HFF-Myc (cell line): Measurements from ENCODE around the gene GMPR2.

Source experiments
- DNase-seq: peaks from one replicate; pipeline ENCODE4 v3.0.0-alpha.2; 2011; ENCODE audit warnings: low read depth; ENCODE audit errors: extremely low read depth
- H3K4me3 ChIP-seq: replicated peaks from 2 replicates; pipeline ENCODE4 v1.5.1; 2011; ENCODE audit warnings: low read depth, mild to moderate bottlenecking, control low read depth, low read length
- TF ChIP-seq, protein P1 (sequence below): IDR thresholded peaks from 2 replicates; pipeline ENCODE4 v1.5.1; 2012; ENCODE audit warnings: mild to moderate bottlenecking, low read depth, low read length, control low read depth; ENCODE audit errors: missing control alignments

Gene GMPR2

DNA sequence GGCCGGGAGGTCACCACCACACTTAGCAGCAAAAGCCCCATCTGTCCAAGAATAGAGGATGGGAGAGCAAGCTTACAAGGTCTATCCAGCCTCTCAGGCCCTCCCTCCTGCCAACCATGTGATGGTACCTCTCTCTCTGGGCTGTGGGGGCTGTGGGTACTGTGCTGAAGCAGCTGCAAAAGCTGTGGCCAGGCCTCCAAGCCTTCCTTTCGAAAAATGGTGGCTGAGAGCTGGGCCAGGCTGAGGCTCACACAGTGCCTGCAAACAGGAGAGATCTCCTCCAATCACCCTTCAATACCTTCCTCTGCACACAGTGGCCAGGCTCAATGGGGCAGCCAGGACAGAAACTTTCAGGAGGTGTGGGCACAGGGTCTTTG lies 45.2 kb upstream of the GMPR2 start:
- peak overlapping the region; percentile 89 for H3K4me3 ChIP-seq
- no peak for DNase-seq
- TF ChIP-seq, protein P1, sequence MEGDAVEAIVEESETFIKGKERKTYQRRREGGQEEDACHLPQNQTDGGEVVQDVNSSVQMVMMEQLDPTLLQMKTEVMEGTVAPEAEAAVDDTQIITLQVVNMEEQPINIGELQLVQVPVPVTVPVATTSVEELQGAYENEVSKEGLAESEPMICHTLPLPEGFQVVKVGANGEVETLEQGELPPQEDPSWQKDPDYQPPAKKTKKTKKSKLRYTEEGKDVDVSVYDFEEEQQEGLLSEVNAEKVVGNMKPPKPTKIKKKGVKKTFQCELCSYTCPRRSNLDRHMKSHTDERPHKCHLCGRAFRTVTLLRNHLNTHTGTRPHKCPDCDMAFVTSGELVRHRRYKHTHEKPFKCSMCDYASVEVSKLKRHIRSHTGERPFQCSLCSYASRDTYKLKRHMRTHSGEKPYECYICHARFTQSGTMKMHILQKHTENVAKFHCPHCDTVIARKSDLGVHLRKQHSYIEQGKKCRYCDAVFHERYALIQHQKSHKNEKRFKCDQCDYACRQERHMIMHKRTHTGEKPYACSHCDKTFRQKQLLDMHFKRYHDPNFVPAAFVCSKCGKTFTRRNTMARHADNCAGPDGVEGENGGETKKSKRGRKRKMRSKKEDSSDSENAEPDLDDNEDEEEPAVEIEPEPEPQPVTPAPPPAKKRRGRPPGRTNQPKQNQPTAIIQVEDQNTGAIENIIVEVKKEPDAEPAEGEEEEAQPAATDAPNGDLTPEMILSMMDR = no peak

DNA sequence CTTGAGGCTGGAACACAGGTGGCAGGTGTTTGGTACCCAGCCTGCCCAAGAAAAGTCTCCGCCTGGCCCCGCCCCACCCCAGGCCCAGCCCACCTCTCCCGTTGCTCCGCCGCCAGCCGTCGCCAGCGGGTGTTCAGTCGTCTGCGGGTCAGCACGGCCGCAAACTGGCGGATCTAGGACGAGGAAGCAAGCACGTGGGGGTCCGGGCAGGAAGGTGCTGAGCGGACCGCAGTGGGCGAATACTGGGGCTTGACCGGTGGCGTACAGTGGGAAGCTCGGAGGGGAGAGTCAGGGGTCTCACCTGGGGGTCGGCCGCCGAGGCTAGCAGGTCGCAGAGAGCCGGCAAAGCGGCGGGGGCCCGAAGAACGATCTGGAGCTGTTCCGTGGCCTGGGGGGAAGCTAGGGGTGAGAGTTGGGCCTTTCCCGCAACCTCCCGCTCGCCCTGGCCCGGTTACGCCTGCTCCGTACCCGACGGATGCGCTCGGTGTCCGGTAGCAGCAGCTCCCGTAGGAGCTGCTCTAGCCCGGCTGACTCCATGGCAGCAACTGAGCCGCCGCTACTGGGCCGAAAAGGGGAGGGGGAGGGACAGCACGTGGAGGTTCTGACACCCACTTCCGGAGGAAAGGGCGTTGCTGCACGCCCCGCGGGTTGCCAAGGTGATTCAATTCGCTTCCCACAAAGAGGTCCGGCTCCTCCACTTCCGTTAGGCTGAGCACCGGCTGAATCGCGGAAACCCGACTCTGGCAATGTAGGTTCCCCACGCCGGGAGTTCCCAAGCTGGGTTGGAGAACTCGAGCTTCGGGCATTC lies 44.3 kb upstream of the GMPR2 start, which contains the start of gene IPO4:
Gene IPO4 (minus strand): TSS at position 566 of the 808 bp plus-strand sequence. CDS start 29 bp downstream, at position 537.
- TF ChIP-seq, protein P1 = no peak

DNA sequence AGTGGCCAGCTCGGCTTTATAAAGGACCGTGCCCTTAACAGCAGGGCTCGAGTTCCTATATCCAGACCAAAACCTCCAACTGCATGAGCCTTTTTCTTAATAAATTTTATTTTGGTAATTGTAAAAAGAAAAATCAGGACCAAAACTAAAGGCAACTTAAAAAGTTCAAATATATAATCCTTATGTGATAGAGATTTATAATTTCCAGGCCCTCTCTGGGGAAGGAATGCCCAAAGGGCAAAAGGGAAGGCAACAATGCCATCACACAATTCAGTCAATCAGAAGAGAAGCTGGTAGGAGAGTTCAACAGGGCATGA lies 43.7 kb upstream of the GMPR2 start:
- peak overlapping the region; percentile 89 for H3K4me3 ChIP-seq
- TF ChIP-seq, protein P1 = no peak
- DNase-seq = no peak

More for the DNA sequence above, 44.3 kb upstream of the GMPR2 start, which contains the start of gene IPO4:
- DNase-seq = peak; percentile 94
- H3K4me3 ChIP-seq = peak within 1 kb of the TSS; percentile 89

DNA sequence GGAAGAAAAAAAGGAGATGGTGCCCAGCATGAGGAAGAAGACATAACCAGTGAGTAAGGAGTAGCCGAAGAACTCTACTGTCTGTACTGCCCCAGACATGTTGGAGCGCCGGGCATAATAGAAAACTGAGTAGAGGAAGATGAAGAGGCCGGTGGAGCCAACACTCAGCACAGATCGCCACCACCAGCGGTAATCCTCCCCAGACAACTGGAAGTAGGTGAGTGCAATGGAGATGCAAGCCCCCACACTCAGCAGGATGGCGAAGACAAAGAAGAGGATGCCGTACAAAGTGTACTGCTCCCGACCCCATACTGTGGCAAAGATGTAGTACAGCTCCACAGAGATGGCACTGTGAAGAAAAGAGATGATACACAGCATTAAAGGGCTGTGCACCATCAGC lies 43.3 kb upstream of the GMPR2 start:
- no peak for DNase-seq
- TF ChIP-seq, protein P1 = no peak
- H3K4me3 ChIP-seq = peak overlapping the region; percentile 89; the same call in 1 of the 2 replicates

DNA sequence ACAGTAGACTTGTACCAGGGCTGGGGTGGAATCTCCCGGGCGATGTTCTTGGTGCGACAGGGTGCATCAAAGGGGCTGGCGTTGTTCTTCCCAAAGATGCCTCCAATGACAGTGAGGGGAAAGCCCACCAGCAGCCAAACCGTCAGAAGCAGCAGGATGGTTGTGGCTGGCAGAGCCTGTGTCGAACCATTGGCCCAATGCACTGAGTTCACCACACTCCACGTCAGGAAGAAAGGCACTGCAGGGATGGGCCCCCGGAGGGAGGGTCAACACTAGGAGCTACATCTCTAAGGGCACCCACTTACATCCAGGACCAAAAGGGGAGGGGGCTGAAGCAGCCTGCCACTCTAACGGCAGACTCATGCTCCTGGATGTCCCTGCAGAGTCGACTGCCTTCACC lies 42.3 kb upstream of the GMPR2 start:
- no peak for DNase-seq
- TF ChIP-seq, protein P1 = no peak
- no peak overlapping the region for H3K4me3 ChIP-seq

DNA sequence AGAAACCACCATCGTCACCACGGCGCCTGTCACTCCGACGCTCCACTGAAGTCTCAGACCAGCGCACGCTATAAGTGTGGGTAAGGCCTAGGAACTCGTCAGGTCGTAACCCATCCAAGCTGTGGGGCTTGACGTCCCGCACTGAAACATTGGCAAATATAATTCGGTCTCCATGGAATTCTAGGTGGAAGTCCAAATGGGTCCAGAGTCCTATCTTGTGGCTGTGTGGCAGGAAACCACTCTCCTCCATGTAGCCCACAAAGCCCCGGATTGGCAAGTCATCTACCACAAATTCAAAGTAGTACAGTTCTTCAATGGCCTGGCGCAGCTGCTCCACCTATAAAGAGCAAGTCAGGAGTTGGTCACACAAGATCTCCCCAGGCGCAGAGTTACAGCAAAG lies 39.8 kb upstream of the GMPR2 start:
- no peak for DNase-seq
- TF ChIP-seq, protein P1 = no peak

More for the DNA sequence above, 39.8 kb upstream of the GMPR2 start:
- H3K4me3 ChIP-seq = no peak overlapping the region
